Measurements from ENCODE around the gene TINAGL1.
A peak's percentile ranks its signal among the peaks of the same experiment; 100 is the strongest.

Gene TINAGL1

GRCh38 chr1:31576201-31576669 lies at the start of gene TINAGL1:
Gene TINAGL1, plus strand, starts transcription at chr1:31576515. Its CDS starts 634 bp downstream, at chr1:31577149.
- no peak for DNase-seq (ENCODE audit: low spot score)

- no peak for DNase-seq (ENCODE audit: low spot score)
Observed at GRCh38 chr1:31529999-31530684, 46.2 kb upstream of the TINAGL1 start.

GRCh38 chr1:31531177-31531999 lies 44.9 kb upstream of the TINAGL1 start:
- DNase-seq (ENCODE audit: low spot score) = peak; percentile 49

- DNase-seq (ENCODE audit: low spot score) = no peak
Observed at GRCh38 chr1:31532173-31532572, 44.1 kb upstream of the TINAGL1 start.

- no peak for DNase-seq (ENCODE audit: low spot score)
Observed at GRCh38 chr1:31535561-31535960, 40.8 kb upstream of the TINAGL1 start.

- no peak for DNase-seq (ENCODE audit: low spot score)
Observed at GRCh38 chr1:31539329-31539728, 37.0 kb upstream of the TINAGL1 start.

GRCh38 chr1:31541194-31541593 lies 35.1 kb upstream of the TINAGL1 start:
- no peak for DNase-seq (ENCODE audit: low spot score)

GRCh38 chr1:31545927-31546540 lies 30.3 kb upstream of the TINAGL1 start:
- DNase-seq (ENCODE audit: low spot score) = no peak

- DNase-seq (ENCODE audit: low spot score) = no peak
Observed at GRCh38 chr1:31548534-31548906, 27.8 kb upstream of the TINAGL1 start.

GRCh38 chr1:31548907-31549808 lies 27.2 kb upstream of the TINAGL1 start:
- DNase-seq (ENCODE audit: low spot score) = peak; percentile 87

- DNase-seq (ENCODE audit: low spot score) = no peak
Observed at GRCh38 chr1:31549809-31550620, 26.3 kb upstream of the TINAGL1 start.

- DNase-seq (ENCODE audit: low spot score) = no peak
Observed at GRCh38 chr1:31551208-31551607, 25.1 kb upstream of the TINAGL1 start.

GRCh38 chr1:31552489-31552888 lies 23.8 kb upstream of the TINAGL1 start:
- DNase-seq (ENCODE audit: low spot score) = no peak

- DNase-seq (ENCODE audit: low spot score) = no peak
Observed at GRCh38 chr1:31556481-31557006, 19.8 kb upstream of the TINAGL1 start.

GRCh38 chr1:31559715-31560114 lies 16.6 kb upstream of the TINAGL1 start:
- DNase-seq (ENCODE audit: low spot score) = no peak

- DNase-seq (ENCODE audit: low spot score) = no peak
Observed at GRCh38 chr1:31560394-31560793, 15.9 kb upstream of the TINAGL1 start.

GRCh38 chr1:31562707-31563360 lies 13.5 kb upstream of the TINAGL1 start:
- DNase-seq (ENCODE audit: low spot score) = no peak

- DNase-seq (ENCODE audit: low spot score) = peak; percentile 60
Observed at GRCh38 chr1:31564606-31564989, 11.7 kb upstream of the TINAGL1 start.

GRCh38 chr1:31567956-31568570 lies 8.3 kb upstream of the TINAGL1 start:
- no peak for DNase-seq (ENCODE audit: low spot score)

Measured in cerebellar cortex (tissue), 1 donor.